HPDE6-E6E7 (cell line): ENCODE data around the gene KIF24.
"Not testable (repeated sequence)": the region's sequence is repeated elsewhere in the genome, so short reads cannot be mapped to it uniquely, and the experiment has no call there.

ENCODE experiments used
- DNase-seq: peaks from one replicate; pipeline ENCODE4 v3.0.0; 2011; ENCODE audit warnings: missing footprints; ENCODE audit errors: extremely low spot score

Gene KIF24

GRCh38 chr9:34363619-34364351, 34.7 kb upstream of the KIF24 start:
- DNase-seq = no peak

DNA sequence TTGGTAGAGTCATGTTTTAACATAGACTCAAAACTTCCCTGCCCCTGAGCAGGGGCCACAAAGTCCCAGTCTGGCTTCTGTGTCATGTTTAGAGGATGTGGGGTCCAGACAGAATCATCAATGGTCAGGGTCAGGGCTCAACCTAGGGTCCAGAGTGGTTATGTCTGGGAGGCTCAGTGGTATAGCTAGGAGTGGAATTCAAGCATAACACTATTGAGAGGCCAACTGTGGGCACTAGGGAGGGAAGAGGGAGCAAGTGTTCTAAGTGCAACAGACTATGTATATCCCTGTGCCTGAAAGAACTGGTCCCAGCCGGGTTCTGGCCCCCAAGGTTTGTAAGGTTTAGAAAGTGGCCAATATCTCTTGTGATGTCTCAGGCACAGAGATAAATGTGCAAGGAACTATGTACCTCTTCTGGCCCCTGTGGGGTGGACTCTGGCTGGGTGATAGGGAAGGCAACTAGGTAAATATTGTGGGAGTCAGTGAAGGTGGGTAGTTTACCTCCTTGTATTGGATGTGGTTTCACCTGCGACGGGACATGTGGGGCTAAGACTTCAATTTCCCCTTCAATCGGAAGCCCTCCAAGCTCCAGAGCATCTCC, 33.6 kb upstream of the KIF24 start:
- no peak for DNase-seq

DNA sequence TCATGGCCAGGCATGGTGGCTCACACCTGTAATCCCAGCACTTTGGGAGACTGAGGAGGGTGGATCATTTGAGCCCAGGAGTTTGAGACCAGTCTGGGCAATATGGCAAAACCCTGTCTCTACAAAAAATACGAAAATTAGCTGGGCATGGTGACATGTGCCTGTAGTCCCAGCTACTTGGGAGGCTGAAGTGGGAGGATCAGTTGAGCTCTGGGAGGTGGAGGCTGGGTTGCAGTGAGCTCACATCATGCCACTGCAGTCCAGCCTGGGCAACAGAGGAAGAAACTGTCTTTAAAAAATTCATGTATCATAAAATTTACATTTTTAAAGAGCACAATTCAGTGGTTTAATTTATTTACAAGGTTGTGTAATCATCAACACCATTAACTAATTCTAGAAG, 23.9 kb upstream of the KIF24 start:
- not testable (repeated sequence) for DNase-seq

GRCh38 chr9:34352122-34352652, 23.1 kb upstream of the KIF24 start:
- not testable (repeated sequence) for DNase-seq

DNA sequence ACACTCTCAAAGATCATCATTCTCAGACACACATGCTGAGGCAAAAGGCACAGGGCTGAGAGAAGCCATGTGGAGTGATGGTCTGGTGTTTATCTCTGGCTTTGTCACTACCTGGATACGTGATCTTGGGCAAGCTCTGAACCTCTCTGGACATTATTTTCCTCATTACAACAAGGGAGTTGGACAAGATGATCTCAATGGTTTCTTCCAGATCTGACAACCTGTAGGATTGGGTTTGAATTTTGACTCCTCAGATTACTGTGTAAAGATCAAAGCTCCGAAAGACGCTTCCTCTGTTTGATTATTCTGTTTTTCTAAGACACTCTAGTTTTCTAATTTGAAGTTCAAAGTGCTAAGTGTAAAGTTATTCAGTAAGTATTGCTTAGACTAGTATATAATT, 20.3 kb upstream of the KIF24 start:
- no peak for DNase-seq

DNA sequence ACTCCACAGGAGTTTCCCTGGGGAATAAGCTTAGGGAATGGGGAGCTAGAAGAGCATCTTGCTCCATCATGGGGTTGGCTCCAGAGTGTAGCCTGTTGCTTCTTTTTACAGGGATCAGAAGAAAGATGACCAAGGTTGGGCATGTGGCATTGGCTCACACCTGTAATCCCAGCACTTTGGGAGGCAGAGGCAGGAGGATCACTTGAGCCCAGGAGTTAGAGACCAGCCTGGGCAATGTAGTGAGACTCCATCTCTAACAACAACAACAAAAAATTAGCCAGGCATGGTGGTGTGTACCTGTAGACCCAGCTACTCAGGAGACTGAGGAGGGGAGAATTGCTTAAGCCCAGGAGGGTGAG, 18.7 kb upstream of the KIF24 start:
- no peak for DNase-seq

DNA sequence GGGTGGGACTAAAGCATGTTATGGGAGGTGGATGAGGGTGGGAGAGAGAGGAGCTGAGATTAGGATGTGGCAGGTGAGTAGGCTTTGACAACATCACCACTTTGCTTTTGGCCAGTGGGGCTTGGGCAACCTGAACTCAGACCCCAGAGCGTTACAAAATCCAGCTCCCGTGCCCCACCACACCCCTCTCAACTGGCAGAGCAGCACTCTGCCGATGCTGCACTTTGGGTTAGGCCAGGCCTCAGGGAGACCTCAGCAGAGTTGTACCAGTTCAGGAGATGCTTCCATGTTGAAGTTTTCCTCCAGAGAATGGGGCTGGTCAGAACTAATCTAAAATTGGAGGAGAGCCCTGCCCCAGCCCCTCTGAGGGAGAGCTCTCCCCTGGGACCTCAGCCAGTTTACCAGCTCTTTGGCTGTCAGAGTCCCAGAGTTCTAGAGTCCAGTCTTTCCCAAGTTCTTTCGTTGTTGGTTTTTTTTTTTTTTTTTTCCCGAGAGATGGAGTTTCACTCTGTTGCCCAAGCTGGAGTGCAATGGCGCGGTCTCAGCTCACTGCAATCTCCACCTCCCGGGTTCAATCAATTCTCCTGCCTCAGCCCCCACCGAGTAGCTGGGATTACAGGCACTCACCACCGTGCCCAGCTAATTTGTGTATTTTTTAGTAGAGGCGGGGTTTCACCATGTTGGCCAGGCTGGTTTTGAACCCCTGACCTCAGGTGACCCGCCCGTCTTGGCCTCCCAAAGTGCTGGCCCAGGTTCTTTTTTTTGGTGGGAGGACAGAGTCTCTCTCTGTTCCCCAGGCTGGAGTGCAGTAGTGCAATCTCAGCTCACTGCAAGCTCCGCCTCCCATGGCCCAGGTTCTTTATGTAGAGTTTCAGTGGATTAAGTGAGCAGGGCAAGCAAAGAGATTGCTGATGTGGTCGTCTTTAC, 18.1 kb upstream of the KIF24 start:
- DNase-seq = no peak

- no peak for DNase-seq
These were observed 14.5 kb upstream of the KIF24 start for GRCh38 chr9:34343605-34344004.

GRCh38 chr9:34343090-34343489, 14.0 kb upstream of the KIF24 start:
- DNase-seq = no peak

GRCh38 chr9:34341659-34342295, 12.7 kb upstream of the KIF24 start:
- DNase-seq = no peak

DNA sequence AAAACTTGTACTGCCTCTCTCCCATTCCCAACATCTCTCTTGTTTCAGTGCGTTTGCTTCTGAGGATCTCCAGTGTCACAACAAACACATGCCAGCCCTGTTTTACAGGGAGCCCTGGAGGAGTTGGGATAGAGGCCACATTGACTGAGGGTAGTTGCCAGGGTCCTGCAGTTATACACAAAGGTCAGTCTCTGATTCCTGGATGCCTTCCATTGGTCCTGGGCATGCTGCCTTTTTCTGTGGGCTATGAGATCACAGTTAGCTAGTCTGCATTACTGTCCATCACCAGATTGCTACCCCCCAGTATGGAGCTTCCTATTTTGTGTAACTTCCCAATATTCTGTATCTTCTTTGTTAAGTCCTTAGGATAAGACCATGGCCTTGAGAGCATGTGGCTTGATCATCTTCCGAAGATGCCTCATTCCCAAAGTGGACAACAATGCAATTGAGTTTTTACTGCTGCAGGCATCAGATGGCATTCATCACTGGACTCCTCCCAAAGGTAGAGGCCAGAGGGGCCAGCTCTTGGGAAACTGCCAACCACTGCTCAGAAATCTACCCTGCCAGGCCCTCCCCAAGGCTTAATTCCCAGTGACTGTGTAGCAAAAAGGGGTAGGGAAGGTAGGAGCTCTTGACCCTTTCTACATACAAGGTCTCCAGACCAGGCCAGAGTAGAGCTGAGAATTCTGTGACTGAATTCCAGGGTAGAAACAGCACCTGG, 9.8 kb upstream of the KIF24 start:
- DNase-seq = no peak

DNA sequence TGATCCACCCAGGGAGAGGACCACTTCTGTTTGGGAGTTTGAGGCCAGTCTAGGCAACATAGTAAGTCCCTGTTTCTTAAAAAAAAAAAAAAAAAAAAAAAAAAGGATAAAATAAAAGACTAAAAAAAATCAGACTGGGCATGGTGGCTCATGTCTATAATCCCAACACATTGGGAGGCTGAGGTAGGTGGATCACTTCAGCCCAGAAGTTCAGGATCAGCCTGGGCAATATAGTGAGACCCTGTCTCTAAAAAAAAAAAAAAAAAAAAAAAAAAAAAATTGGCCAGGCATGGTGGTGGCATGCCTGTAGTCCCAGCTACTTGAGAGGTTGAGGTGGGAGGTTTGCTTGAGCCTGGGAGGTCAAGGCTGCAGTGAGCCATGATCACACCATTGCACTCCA, 9.0 kb upstream of the KIF24 start:
- DNase-seq = not testable (repeated sequence)

- DNase-seq = no peak
These were observed 8.3 kb upstream of the KIF24 start for GRCh38 chr9:34337403-34337802.

- DNase-seq = no peak
These were observed 6.3 kb upstream of the KIF24 start for GRCh38 chr9:34335376-34335775.

- DNase-seq = no peak
These were observed 5.8 kb upstream of the KIF24 start for GRCh38 chr9:34334916-34335315.

DNA sequence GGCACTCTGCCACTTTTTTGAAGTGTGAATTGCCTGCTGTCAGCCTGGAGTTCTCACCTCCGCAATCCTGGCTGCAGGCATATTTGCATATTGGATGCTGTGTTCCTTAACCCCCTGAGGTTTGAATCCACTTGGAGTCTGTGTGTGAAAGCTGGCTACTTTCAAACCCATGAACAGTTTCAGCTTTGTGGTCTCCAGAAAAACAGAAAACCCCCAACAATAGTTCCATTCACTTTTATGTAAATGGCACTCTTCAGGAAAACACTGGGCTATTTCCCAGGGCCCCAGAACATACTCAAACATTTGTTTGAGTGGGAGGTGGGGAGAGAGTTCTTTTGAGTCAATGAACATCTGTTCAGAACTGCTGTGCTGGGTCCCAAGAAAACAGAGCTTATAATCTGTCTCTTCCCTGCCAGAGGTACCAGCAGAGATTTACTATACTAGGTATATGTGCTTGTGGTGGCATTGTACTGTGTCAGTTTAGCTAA, 5.3 kb upstream of the KIF24 start:
- DNase-seq = no peak

DNA sequence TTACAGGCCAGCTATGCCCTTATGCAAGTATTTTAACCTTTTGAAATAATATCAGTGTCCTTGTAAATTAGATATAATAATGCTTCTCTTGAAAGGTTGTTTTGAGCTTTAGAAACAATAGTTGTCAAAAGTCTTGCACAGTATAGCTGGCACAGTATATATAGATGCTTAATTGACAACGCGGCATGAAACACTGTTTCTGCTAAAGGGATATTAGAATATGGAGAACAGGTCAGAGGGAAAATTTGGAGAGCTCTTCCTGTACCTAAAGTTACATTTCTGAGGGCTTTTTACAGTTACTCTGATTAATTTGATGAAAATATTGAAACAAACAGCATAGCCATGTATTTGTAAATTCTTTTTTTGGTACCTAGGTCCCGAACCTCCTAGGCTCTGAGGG, 4.8 kb upstream of the KIF24 start:
- no peak for DNase-seq

DNA sequence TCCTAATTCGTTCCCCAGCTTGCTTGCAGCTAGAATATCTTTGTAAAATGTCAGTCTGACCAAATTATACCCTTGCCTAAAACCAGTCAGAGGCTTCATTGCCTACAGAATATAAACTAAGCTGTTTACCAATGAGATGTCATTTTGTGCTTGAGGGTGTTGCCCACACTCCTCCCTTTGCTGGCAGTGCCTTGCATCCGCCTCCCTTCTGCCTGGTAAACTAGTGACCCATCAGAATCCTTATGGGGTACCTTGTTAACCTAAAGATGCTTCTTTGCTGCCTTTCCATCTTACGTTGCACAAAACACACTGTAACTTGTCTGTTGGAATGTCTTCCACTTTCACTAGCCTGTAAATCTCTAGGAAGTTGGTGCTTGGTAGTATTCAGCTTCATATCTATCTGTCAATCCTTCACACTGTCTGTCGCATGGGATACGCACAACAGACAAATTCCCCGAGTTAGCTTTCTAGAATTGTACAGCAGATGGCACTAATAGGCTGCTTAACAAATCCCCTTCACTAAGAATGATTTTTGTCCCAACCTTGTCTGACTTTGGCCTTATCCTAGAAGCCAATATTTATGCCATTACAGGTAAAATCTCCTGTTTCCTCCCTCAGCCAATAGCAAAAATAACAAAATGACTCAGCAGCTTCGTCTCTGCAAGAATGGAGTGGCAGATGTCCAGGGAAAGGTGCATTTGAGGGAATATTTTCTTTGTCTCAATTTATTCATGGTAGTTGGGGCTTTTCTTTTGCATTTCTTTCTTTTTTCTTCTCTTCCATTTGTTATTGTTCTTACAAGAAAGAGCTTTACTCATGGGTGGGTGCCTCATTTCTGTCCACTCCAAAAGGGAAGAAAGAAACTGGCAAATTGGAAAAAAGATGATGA, 3.3 kb upstream of the KIF24 start:
- no peak for DNase-seq

GRCh38 chr9:34331196-34331595, 2.1 kb upstream of the KIF24 start:
- no peak for DNase-seq

DNA sequence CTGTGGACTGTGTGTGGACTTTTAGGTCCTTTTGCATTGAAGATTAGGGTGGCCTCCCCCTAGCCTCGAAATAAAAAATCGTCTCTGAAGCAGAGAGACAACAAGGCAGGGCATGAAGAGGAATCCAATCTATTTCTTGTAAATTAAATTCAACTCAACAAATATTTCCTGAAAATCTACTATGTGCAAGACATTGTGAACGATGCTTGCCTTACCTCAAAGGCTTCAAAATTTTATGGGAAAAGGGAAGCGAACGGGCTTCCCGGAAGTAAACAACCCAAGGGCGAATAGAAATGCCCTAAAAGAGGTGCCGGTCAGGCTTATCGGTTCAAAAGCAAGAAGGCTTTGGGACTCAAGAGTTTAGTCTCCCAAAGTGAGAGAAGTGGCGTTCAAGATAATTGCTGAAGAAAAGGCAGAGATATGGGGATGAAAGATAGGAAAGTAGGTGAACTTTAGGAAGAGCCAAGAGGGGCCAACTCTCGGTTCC, 525 bp downstream of the KIF24 start:
- no peak for DNase-seq
